ENCODE measurements around the gene KATNB1.

DNA sequence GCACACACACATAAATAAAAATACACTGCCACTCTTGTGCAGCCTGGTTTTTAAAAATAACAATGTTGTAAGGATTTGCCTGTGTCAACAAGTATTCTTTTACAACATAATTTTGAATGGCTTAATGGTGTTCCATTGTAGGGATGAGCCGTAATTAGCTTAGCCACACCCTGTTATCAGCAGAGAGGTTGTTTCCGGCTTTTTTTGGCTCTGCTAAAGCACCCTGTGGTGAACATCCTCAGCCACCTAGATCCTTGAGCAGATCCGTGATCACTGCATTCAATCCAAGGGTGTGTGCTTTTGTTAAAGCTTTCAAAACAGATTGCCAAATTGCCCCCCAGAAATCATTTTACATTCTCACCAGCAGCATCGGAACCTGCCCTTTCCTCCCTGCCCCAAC, 7.0 kb downstream of the KATNB1 start:
- no peak for TF ChIP-seq CTCF (IDR thresholded peaks at IDR 0.05)
- no peak for TF ChIP-seq POLR2A (IDR thresholded peaks at IDR 0.05)

All from breast epithelium (tissue), 3 donors.